HG03558 (cell line): ENCODE data around the gene TTC9.

ENCODE experiments used
- ATAC-seq: cut with Tn5 transposase; IDR thresholded peaks from one replicate; pipeline ENCODE4 v1.9.1; 2021; ENCODE audit warnings: moderate number of reproducible peaks; ENCODE audit not compliant: unreplicated experiment; ENCODE audit errors: extremely low read depth

Gene TTC9

DNA sequence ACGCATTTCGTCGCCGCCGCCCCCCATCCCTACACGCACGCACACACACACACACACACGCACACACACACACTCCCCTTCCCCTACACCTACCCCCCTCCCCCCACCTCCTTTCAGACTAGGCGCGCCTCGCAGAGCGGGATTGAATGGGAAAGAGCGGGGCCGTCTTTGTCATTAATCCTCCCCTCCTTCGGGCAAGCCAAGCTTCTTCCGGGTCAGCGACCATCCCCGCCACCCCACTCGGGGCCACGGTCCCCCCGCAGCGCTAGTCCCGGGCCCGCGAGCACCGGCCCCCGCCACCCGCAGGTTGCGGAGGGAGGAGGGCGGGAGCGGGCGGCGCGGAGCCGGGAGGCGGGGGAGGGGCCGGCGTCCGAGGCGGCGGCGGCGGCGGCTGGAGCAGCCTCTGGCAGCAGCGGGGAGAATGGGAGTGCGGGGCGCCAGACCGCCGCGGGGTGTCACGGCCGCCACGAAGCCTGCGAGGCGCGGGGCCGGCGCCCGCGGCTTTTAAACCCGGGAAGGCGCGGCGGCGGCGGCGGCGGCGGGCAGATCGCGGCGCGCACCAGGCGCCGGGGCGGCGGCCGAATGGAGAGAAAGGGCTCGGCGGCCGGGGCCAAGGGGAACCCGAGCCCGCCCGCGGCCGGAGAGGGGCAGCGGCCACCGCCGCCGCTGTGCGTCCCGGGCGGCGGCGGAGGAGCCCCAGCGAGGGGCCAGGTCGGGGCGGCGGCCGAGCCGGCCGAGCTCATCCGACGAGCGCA, at the start of gene TTC9:
Gene TTC9, plus strand, starts transcription at position 369 of the 755 bp plus-strand sequence. Its CDS starts 214 bp downstream, at position 583.
- no peak for ATAC-seq

DNA sequence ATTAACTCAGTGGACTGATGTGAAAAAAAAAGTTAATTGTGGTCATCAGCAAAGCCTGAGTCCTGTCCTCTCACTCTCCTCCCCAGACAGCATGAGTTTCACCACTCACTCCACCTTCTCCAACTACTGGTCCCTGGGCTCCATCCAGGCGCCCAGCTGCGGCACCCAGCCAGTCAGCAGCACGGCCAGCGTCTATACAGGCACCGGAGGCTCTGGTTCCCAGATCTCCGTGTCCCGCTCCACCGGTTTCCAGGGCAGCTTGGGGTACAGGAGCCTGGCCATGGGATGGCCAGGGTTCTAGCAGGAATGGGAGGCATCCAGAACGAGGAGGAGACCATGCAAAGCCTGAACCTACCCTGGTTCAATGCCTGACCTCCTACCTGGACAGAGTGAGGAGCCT, 47.3 kb upstream of the TTC9 start:
- ATAC-seq, result no peak

DNA sequence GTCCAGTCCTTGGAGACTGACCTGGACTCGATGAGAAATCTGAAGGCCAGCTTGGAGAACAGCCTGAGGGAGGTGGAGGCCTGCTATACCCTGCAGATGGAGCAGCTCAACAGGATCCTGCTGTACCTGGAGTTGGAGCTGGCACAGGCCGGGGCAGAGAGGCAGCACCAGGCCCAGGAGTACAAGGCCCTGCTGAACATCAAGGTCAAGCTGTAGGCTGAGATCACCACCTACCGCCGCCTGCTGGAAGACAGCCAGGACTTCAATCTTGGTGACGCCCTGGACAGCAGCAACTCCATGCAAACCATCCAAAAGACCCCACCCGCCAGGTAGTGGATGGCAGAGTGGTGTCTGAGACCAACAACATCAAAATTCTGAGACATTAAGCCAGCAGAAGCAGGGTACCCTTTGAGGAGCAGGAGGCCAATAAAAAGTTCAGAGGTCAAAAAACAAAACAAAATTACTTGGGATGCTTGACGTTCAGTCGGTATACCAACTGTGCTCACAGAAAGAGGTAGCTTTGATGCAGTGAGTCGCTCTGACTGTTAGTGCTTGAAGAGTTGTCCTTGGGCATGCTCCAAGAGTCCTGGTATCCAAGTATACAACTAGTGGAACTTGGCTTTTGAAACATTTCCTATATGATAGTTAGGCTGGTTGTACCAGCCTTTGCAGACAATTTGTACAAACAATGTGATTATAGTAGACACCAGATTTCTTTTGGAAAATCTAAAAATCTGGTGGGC, 46.1 kb upstream of the TTC9 start:
- no peak for ATAC-seq

GRCh38 chr14:70597731-70598130, 44.0 kb upstream of the TTC9 start:
- no peak for ATAC-seq

- no peak for ATAC-seq
Observed at GRCh38 chr14:70599345-70599744, 42.4 kb upstream of the TTC9 start.

GRCh38 chr14:70600382-70601157, 41.1 kb upstream of the TTC9 start, which contains the start of gene MED6:
Gene MED6 (minus strand): TSS chr14:70600655. CDS start chr14:70600637, 18 bp downstream.
- no peak for ATAC-seq

DNA sequence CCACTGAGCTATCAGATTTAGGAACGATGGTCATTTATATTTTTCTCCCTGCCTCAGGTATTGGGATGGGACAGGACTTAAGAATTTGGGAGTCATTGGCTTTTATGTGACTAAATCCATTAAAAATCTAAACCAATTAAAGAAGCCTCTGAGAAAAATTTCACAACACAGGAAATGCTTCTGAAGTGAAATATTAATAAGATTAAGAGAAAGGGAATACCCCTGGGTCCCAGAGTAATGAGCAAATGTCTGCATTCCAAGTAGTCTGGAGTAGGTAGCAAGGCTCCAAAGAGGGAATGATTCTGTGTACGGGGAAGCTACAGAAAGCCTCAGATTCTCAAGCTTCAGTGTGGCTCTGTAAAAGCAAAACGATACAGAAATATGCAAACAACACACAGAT, 40.6 kb upstream of the TTC9 start:
- no peak for ATAC-seq

GRCh38 chr14:70602254-70602653, 39.5 kb upstream of the TTC9 start:
- ATAC-seq, result peak; percentile 44

- no peak for ATAC-seq
Observed at GRCh38 chr14:70611216-70611615, 30.5 kb upstream of the TTC9 start.

DNA sequence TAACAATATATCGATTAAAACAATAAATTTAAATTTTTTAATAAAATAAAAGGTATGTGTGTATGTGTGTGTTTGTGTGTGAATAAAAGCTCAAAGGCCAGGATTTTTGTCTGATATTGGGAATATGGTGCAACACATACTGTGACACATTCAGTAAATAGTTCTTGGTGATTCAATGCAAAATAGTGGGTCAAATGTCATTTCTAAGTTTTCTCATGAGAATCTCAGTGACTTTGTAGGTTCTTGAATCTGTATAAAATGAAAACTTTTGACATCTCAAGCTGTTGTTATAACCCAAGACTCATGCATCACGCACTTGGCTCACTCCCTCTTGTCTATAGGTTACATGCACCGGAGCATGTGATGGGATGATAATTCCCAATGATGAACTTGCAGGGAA, 25.1 kb upstream of the TTC9 start:
- ATAC-seq, result no peak

DNA sequence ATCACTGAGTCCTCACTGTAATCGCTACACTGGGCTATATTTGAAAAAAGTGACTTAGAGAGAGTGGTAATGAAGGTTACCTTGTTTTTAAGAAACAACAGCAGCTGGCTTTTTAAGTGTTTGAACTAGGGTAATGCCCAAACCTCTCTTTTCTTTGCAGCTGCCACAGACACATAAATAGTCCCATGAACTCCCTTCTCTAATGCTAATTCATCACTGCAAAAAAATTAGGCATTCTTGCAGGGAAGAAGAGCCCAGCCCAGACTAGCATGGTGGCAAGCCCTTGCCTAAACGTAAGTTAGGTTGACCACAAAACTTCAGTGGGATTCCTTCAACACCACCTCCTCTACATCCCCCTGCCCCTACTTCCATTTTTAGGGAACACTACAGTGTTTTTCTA, 23.4 kb upstream of the TTC9 start:
- ATAC-seq, result no peak

DNA sequence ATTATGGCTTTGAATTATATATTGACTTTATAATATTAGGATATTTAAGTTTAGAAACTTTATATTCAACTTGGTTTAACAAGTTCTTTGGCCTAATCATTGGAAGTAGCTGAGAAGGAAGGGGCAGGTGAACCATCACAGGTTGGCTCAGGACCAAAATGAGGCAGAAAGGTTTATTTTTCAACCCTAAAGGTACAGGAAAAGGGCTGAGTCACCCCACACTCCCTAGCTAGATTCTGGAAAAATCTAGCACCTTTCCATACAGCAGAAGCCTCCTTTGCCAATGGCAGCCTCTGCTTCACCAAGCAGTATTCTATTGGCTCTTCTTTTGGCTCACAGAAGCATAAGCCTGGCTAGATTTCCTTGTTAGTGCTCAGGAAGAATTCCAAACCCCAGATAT, 22.0 kb upstream of the TTC9 start:
- no peak for ATAC-seq

DNA sequence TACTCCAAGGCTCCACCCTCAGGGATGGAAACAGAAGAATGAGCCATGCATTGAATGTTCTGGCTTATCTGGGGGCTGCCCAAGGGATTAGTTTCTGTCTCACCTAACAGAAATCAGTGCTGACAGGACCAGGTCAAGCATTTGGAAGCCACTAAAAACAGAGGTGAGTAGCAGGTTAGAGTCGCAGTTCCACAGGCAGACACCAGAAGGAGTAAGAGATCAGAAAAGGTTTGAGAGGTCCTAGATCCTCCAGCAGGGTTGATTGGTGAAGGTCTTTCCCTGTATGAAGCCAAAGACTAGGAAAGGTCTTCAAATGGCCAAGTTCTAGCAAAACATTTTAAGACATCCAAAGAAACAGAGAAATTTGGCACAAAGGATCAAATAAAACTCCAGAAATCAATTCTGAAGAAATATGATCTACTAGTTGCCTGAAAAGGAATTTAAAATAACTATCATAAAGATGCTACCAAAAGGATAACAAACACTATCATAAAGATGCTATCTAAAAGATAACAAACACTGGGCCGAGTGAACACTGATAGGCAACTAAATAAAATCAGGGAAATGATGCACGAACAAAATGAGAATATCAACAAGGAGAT, 19.5 kb upstream of the TTC9 start:
- no peak for ATAC-seq

DNA sequence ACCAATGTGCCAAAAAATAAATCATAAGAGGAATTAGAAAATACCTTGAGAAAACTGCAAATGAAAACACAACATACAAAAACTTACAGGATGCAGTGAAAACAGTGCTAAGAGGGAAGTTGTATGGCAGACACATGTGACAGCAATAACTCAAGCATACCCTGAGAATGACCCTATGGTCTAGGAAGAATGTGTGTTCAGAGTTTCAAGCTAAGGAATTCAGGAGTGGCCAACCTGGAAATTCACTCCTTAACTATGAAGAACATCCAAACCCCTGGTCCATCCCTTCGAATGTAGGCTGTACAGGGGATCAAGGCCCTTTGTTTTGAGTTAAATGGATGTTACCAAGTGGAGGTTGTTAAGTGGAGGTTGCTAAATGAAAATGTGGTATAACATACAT, 16.7 kb upstream of the TTC9 start:
- no peak for ATAC-seq

DNA sequence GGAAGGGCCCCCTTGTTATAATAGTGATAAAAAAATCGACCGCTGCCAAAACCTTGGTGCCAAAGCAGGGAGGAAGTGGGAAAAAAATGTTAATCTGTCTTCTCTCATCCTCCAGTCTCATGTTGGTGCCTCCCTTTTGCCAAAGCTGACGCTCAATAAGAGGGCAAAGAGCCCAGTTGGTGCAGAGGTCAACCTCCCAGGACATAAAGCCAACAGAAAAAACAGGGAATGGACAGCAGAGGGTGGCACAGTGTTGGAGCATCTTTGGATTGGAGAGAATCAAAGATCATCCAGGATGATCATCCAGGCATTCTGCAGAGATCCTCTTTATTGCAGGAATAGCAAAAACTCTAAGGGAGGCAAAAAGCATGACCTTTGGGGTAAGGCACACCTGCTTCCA, 9.8 kb upstream of the TTC9 start:
- no peak for ATAC-seq

- no peak for ATAC-seq
Observed at GRCh38 chr14:70635971-70636595, 5.6 kb upstream of the TTC9 start.

GRCh38 chr14:70638416-70638815, 3.3 kb upstream of the TTC9 start:
- no peak for ATAC-seq

DNA sequence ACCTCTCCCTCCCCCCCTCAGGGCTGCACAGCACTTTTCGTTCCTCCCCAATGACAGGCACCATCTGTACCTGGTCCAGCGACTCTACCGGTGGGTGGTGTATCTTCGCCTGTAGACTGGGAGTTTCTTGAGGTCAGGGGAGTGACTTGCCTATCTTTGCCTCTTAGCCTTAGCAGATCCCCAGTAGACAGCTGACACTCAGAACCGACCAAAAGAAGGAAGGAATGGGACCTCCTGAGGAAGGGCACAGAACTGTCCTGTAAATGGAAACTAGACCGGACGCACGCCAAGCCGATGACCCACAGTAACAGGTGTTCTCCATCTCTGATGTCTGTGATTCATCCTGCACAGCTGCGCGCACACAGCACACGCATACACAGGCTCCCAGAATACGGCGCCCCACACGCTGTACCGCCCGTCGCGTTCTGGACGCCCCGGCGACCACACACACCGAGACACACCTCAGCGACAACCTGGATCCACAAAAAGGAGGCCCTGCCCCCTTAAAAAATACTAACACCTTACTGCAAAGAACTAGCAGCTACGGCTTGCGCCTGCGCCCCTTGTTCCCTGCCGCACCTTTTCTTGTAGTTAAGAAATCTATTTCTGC, 673 bp upstream of the TTC9 start:
- ATAC-seq, result no peak

DNA sequence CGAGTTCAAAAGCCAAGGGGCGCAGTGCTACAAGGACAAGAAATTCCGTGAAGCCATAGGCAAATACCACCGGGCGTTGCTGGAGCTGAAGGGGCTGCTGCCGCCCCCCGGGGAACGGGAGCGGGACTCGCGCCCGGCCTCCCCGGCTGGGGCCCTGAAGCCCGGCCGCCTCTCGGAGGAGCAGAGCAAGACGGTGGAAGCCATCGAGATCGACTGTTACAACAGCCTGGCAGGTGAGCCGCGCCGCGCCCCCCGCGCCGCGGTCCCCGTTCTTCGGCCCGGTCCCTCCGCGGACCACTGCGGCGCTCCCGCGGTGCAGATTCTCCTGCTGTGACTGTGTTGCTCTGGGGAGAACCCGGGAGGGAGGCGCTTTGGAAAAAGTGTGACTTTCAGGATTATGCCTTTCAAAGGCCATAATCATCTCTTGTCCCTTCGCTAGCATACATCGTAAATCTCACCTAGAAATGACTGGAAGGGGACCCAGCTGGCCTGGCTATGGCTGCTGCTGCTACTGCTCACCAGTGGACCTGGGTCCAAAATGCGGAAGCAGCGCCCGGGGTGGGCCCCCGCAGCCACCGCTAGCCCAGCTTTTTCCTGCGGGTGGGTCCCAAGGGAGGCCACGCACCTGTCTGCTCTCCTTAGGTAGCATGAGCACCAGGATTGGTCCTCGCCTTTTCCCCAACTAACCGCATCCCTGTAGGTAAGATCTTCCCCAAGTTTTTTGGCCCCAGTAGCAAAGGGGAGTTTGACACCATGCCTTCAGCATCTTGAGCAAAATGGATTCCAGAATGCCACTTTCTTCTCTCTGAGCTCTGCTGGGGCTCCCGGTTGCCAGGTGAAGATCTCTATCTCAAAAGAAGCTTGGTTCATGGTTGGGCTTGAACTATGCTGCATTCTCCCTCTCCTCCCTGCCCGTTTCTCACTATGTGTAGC, 853 bp downstream of the TTC9 start:
- no peak for ATAC-seq
